Heart left ventricle (tissue), 16 donors: Measurements from ENCODE around the gene ELOVL5. TPM values are rescaled to one million over a fixed set of nuclear protein-coding genes. Genes with fewer than 3 reads are reported as not detected.
"Not testable (repeated sequence)": the region's sequence is repeated elsewhere in the genome, so short reads cannot be mapped to it uniquely, and the experiment has no call there.

ENCODE experiments used
- ATAC-seq, 4 donors: fragments of 200-7000 bp; cut with Tn5 transposase; one replicate each; pipeline ENCODE4 v1.9.1; 2020 to 2022; ENCODE audit warnings: moderate library complexity in 4 of 4, mild to moderate bottlenecking in 3 of 4, moderate number of reproducible peaks in 1 of 4
- DNase-seq, 5 donors: peaks; one replicate each; pipeline ENCODE4 v3.0.0-alpha.2; 2020
- H3K27ac ChIP-seq, 12 donors: fragments of 200-600 bp; sonication (generic) in 4 of 12; one replicate each; pipeline versions ENCODE4 v1.5.0 to v1.8.0; 2016 to 2022; ENCODE audit warnings: mild to moderate bottlenecking in 2 of 12
- H3K27me3 ChIP-seq, 9 donors: fragments of 200-600 bp; sonication (generic) in 2 of 9; one replicate each; pipeline versions ENCODE4 v1.5.1 to v1.8.0; 2016 to 2022; ENCODE audit warnings: mild to moderate bottlenecking in 3 of 9
- H3K36me3 ChIP-seq, 9 donors: fragments of 200-600 bp; sonication (generic) in 2 of 9; one replicate each; pipeline versions ENCODE4 v1.5.0 to v1.8.0; 2018 to 2022; ENCODE audit warnings: mild to moderate bottlenecking in 2 of 9
- H3K4me1 ChIP-seq, 12 donors: fragments of 200-600 bp; sonication (generic) in 4 of 12; one replicate each; pipeline versions ENCODE4 v1.5.0 to v1.8.0; 2016 to 2022; ENCODE audit warnings: mild to moderate bottlenecking in 3 of 12
- H3K4me3 ChIP-seq, 12 donors: fragments of 200-600 bp; sonication (generic) in 4 of 12; one replicate each; pipeline versions ENCODE4 v1.5.0 to v1.8.0; 2017 to 2022; ENCODE audit warnings: mild to moderate bottlenecking in 9 of 12, moderate library complexity in 4 of 12
- H3K9me3 ChIP-seq, 12 donors: fragments of 200-600 bp; sonication (generic) in 4 of 12; one replicate each; pipeline versions ENCODE4 v1.5.0 to v1.8.0; 2016 to 2022; ENCODE audit warnings: mild to moderate bottlenecking in 1 of 12
- CTCF ChIP-seq, 12 donors: fragments of 200-600 bp; sonication (generic) in 4 of 12; IDR thresholded peaks; one replicate each; pipeline versions ENCODE4 v1.5.0 to v1.8.0; 2018 to 2022; ENCODE audit warnings: antibody characterized with exemption in 12 of 12, mild to moderate bottlenecking in 5 of 12
- POLR2A ChIP-seq, 2 donors: fragments of 450-650 bp; IDR thresholded peaks; one replicate each; pipeline ENCODE4 v1.6.1; 2017; ENCODE audit warnings: antibody characterized with exemption in 2 of 2, mild to moderate bottlenecking in 2 of 2, moderate library complexity in 2 of 2
- WGBS, 4 donors: extraction: QIAGEN DNeasy Blood & Tissue Kit in 2 of 4; methylation state at CpG; one replicate each; pipeline versions ENCODE4 v1.1.5 to v1.1.7; 2013 to 2018; 5-methylcytosine and 5-hydroxymethylcytosine counted together
- intact Hi-C, 10 donors: fragments of 100-400 bp; cut with DNase I; formaldehyde crosslinking; loops; one replicate each; pipeline versions ENCODE4 v1.11.1 to v1.14.2; 2022
- polyA plus RNA-seq, 2 donors: library from polyadenylated mRNA; stranded (reverse); fragments of 200-250 nt; gene quantifications; one replicate each; pipeline ENCODE4 v1.2.3, GENCODE V29; 2013
- total RNA-seq, 9 donors: library from RNA; depleted of rRNA in 2 of 9; stranded (reverse); fragments of >200 nt in 2 of 9; fragmentation: NEBNext Ultra II Directional in 3 of 9; extraction: Animal tissue kit (Norgen Biotek cat#: 25700) in 3 of 9; gene quantifications; one replicate each; pipeline versions ENCODE4 v1.1.0 to v1.2.4, GENCODE V29; 2016 to 2023
- donor health status: ischemic (EF 13 %, LVEDD 7.1; RV severe dilation, severe dysfunction).
- donor health status: healthy with polysubstance abuse.
- donor health status: DM: no; HTN: yes; CAD: no.
- donor health status: DM: no; HTN: no; CAD: no.
- donor health status: ischemic (EF 25% LVEDD 6.9; RV normal size, moderate dysfunction).
- donor health status: ischemic (EF 25% LVEDD 5.7; RV mildly dilated, moderate dysfunction).
- donor health status: healthy.
- donor health status: DM: yes; HTN: yes; CAD: no.
- donor health status: ischemic (EF 35%, LVEDD 5.7; RV mildly dilated, moderate dysfunction).
- donor health status: nonischemic (EF 11% LVEDD 7.7; RV severe dilation, severe dysfunction).
- donor health status: DM: yes; HTN: yes; CAD: no.
- donor health status: PGD.
- donor health status: ischemic (EF 29% LVEDD 5.4; RV normal size, mild dysfunction).
- donor health status: nonischemic (EF 23%, LVEDD 6.1; RV moderate dilation, normal function).

The ELOVL5 gene
- total and polyA plus RNA-seq, 11 donors, result 9.6 to 47.9 (median 29.3) TPM

GRCh38 chr6:53310771-53311585 lies 37.8 kb downstream of the ELOVL5 start:
- TF ChIP-seq CTCF (IDR thresholded peaks at IDR 0.05), result no peak
- TF ChIP-seq POLR2A (IDR thresholded peaks at IDR 0.05), result no peak
- no peak for DNase-seq
- ATAC-seq, result no peak
- Histone ChIP-seq H3K27ac (no peak overlapping the region), H3K4me1 (peaks cover 3 to 94% (median 42%) of the 10 kb centered on the region in 12 donors), H3K4me3 (no peak overlapping the region), H3K27me3 (no peaks in the 10 kb centered on the region), H3K9me3 (no peaks in the 10 kb centered on the region), H3K36me3 (no peaks in the 10 kb centered on the region)
- WGBS, 4 donors, result 81 to 93% (median 88%) methylated on average over 6 of the region's 6 CpGs
- intact Hi-C loops, result no loop called here

GRCh38 chr6:53309901-53310300 lies 38.8 kb downstream of the ELOVL5 start:
- intact Hi-C loops, result no loop called here
- Histone ChIP-seq H3K27ac (no peak overlapping the region), H3K27me3 (no peaks in the 10 kb centered on the region), H3K36me3 (no peaks in the 10 kb centered on the region), H3K4me1 (peaks cover 3 to 83% (median 37%) of the 10 kb centered on the region in 12 donors), H3K9me3 (no peaks in the 10 kb centered on the region), H3K4me3 (no peak overlapping the region)
- TF ChIP-seq POLR2A (IDR thresholded peaks at IDR 0.05) (no peak), CTCF (IDR thresholded peaks at IDR 0.05) (no peak)
- DNase-seq (no peak), ATAC-seq (no peak)
- 83 to 90% (median 88%) methylated on average over 4 of the region's 4 CpGs for WGBS, 4 donors

GRCh38 chr6:53309059-53309900 lies 39.5 kb downstream of the ELOVL5 start:
- H3K27me3 ChIP-seq, result no peaks in the 10 kb centered on the region
- DNase-seq (peak in 2 of 5 donors; percentile 23 to 31), ATAC-seq (peak in 1 of 4 donors; percentile 55)
- WGBS, 4 donors, result 53 to 71% (median 57%) methylated on average over 7 of the region's 7 CpGs
- TF ChIP-seq CTCF (IDR thresholded peaks at IDR 0.05), result no peak
- TF ChIP-seq POLR2A (IDR thresholded peaks at IDR 0.05), result no peak
- H3K27ac ChIP-seq, result no peak overlapping the region
- no peaks in the 10 kb centered on the region for H3K9me3 ChIP-seq
- intact Hi-C loops, result no loop called here
- no peak overlapping the region for H3K4me3 ChIP-seq
- H3K36me3 ChIP-seq, result no peaks in the 10 kb centered on the region
- peaks cover 3 to 77% (median 34%) of the 10 kb centered on the region in 12 donors for H3K4me1 ChIP-seq

- intact Hi-C loops, result no loop called here
- DNase-seq (no peak), ATAC-seq (no peak)
- 80 to 94% (median 89%) methylated on average over 1 of the region's 1 CpG for whole genome bisulfite sequencing, 4 donors
- H3K27ac ChIP-seq, result peak overlapping the region in 1 of 12 donors; percentile 54
- no peaks in the 10 kb centered on the region for H3K36me3 ChIP-seq
- H3K27me3 ChIP-seq, result no peaks in the 10 kb centered on the region
- H3K9me3 ChIP-seq, result no peaks in the 10 kb centered on the region
- TF ChIP-seq POLR2A (IDR thresholded peaks at IDR 0.05), result no peak
- TF ChIP-seq CTCF (IDR thresholded peaks at IDR 0.05), result no peak
- peaks cover 10 to 77% (median 51%) of the 10 kb centered on the region in 12 donors for H3K4me1 ChIP-seq
- H3K4me3 ChIP-seq, result no peak overlapping the region
Measured at GRCh38 chr6:53306819-53307347, 41.9 kb downstream of the ELOVL5 start.

GRCh38 chr6:53306217-53306616 lies 42.5 kb downstream of the ELOVL5 start:
- 94 to 98% (median 97%) methylated on average over 1 of the region's 1 CpG for WGBS, 4 donors
- ATAC-seq, H3K4me3 ChIP-seq, DNase-seq, H3K27ac ChIP-seq, H3K9me3 ChIP-seq, H3K36me3 ChIP-seq, intact Hi-C loops, H3K27me3 ChIP-seq: not testable (repeated sequence)
- H3K4me1 ChIP-seq, result peaks cover 10 to 77% (median 58%) of the 10 kb centered on the region in 12 donors

- ATAC-seq, H3K27me3 ChIP-seq, H3K9me3 ChIP-seq, DNase-seq, H3K4me3 ChIP-seq, intact Hi-C loops, H3K27ac ChIP-seq, H3K36me3 ChIP-seq: not testable (repeated sequence)
- 98 to 100% (median 98%) methylated on average over 4 to 37 of the region's 37 CpGs for WGBS, 4 donors
- peaks cover 16 to 77% (median 65%) of the 10 kb centered on the region in 12 donors for H3K4me1 ChIP-seq
Measured at GRCh38 chr6:53305506-53306005, 43.2 kb downstream of the ELOVL5 start.
